KBM-7 (cell line): ENCODE data around the gene REG4.

ENCODE experiments used
- DNase-seq: peaks from one replicate; pipeline ENCODE4 v3.0.0-alpha.2; 2015
- in situ Hi-C: fragments of 300-500 bp; cut with MboI; formaldehyde crosslinking; loops from 2 replicates; pipeline ENCODE4 v1.14.3; 2020; ENCODE audit warnings: low sequenced_read_pairs, low pct_unique_long_range_greater_than_20kb, mixed read lengths

The REG4 gene

GRCh38 chr1:119784191-119784781 lies 27.0 kb downstream of the REG4 start:
- no peak for DNase-seq
- in situ Hi-C loops = no loop called here

- DNase-seq = no peak
- in situ Hi-C loops = no loop called here
Observed at GRCh38 chr1:119783354-119784185, 27.7 kb downstream of the REG4 start.

DNA sequence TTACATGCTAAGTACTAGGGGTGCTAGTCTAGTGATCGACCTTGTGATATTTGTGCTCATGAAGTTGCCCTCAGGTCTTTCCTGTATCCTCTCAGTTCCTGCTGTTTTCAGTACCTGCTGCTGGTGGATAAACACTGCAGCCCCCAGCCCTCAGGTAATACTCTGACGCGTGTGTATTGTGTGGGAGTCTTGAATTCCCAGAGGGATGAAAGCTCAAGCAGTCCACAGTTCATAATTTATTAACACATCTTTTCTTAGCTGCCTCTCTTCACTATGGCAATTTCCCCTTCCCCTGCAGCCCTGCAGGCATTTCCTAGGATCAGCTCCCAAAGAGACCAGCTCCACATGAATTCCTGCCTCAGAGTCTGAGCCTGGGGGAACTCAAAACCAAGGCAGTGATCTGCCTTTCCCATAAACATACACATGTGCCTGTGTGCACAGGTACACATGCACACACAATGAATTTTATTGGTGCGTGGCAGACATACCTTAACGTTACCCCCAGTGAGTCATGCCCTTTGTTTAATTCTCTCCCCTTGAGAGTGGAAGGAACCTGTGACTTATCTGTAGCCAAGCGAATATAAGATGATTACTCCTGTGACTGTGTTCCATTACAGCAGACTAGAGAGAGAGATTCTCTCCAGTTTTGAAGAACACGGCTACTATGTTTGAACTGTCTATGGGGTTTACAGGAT lies 28.5 kb downstream of the REG4 start:
- DNase-seq = no peak
- in situ Hi-C loops = no loop called here

DNA sequence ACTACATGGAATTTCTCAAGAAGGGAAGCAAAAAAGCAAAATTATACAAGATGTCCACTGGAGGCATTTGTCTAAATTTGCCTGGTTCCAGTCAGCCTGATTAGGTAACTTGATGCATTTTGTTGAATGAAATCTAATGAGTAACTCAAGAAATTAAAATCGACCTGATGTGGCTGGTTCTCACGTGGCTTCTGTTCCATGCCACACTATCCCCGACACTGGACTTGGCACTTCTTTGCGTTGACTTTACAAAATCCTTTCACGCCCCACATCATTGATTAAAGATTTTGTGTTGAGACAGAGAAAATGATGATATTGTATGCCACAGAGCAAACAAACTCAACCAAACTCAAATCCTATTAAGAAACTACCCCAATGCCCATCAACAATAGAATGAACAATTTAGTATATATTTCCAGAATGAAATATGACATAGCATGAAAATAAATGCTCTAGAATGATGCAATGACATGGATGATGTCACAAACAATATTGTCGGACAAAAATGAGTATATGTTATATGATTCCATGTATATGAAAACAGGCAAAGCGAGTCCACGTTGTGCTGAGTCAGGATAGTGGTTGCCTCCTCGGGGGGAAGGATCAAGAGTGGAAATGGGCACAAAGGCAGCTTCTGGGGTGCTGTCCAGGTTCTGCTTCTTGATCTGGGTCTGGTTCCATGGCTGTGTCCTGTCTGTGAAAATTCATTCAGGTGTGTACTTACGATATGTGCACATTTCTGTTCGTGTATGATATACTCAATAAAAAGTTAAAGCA lies 29.6 kb downstream of the REG4 start:
- in situ Hi-C loops = no loop called here
- DNase-seq = no peak

DNA sequence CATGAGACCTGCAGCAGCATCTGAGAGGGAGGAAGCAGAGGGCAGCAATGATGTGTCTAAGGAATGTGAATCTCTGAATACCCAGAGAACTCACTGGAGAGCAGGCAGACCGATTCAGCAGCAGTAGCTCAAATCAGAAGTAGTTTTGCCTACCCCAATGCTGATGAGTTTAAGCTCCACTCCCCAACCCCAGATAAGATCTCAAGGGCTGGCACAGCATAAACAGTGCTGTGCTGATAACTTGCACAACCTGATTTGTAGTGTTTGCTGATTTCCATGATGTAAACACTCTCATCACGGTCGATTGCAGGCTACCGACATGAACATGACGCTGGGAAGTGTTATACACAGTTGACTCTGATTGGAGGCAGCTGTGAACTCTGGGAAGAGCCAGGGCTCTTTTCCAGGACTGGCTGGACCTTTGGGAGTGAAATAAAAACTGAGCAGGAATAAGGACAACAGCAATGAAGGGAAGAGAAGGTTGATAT lies 31.3 kb downstream of the REG4 start:
- in situ Hi-C loops = no loop called here
- DNase-seq = no peak

DNA sequence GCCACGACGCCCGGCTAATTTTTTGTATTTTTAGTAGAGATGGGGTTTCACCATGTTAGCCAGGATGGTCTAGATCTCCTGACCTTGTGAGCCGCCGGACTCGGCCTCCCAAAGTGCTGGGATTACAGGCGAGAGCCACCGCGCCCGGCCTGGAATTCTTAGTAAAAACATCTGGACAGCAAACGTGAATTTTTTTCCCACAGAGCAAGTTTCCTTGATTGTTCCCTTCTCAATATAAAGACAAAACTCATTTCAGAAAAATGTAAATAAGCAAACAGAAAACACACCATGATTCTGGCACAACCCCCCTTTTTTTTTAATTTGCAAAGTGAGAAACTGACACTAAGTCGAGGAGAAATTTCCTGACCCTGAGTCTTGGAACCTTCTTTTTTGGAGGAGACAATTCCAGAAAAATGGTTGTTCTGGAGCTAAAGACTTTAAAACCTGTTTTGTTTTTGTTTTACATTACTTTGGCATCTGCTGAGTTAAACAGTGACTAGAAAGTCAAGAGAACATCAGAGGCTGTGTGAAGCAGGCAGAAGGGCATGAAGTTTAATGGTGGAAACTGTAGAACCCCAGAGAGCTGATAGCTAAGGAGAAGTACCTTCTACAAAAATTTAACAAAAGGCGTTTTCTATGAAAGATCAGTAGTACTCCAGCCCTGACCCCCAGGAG lies 32.2 kb downstream of the REG4 start:
- no peak for DNase-seq
- in situ Hi-C loops = no loop called here

DNA sequence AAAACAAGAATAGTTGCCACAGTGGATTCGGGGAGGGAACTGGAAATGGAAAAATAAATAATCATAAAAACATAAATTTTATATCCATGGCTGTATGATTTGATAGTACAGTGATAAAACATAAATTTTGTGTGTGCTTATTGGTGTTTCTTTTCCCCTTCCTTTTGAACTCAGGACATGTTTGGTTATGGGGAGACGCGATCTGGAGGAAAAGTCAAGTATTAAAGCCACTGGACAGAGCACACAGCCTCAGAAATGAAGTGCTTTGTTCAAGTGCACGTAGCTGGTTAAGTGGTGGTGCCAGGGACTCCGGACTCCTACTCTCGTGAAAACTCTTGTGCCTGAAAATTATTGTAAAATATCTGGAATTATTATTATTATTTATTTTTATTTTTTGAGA lies 32.9 kb downstream of the REG4 start:
- DNase-seq = no peak
- in situ Hi-C loops = no loop called here

DNA sequence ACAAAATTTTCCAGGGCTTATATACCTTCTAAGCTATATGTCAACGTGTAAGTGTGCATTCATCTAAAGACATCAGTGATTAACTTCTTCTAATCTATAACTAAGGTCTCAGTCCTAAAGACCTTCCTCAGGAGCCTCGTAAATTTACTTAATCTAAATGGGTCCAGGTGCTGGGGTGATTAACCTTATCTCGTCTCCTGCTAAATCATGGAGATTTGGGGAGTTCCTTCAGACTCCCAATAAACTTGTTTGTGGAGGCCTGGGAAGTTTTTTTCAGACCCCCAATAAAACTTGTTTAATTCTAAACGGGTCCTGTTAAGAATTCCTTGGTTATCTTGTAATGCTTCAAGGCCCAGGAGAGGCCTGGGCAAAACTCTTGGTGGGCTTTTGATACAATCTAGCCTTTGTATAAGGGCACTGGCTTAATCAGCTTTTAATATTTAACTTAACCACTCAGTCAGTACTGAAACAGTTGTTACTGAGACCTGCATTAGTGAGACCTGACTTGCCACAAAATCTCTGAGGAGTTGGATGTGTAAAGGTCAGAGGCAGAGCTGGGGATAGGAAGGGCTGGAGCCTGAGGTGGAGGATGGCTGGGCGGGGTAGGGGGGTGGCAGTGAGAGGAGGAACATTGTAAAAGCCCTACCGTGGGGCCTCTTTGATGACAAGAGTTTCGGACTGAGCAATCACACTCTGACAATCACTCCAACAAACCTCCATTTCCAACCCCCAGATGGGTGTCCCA lies 36.3 kb downstream of the REG4 start:
- no peak for DNase-seq
- in situ Hi-C loops = no loop called here

GRCh38 chr1:119773711-119774241 lies 37.5 kb downstream of the REG4 start:
- DNase-seq = no peak
- in situ Hi-C loops = no loop called here

DNA sequence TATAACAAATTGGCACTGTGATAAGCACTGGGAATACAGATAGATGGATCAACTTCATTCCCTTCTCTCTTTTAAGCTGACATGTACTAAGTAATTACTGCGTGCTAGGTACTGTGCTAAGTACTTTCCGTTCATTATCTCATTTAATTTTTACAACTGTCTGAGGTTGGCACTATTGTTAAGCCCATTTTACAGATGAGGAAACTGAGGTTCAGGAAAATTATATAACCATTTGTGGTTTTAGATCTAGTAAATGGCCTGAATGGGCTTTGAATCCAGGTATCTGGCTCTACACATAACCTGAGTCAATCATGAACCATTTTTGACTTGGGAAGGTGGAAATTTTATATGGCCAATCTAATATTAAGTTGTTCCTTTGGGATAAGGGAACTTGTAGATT lies 39.0 kb downstream of the REG4 start:
- in situ Hi-C loops = no loop called here
- DNase-seq = no peak

DNA sequence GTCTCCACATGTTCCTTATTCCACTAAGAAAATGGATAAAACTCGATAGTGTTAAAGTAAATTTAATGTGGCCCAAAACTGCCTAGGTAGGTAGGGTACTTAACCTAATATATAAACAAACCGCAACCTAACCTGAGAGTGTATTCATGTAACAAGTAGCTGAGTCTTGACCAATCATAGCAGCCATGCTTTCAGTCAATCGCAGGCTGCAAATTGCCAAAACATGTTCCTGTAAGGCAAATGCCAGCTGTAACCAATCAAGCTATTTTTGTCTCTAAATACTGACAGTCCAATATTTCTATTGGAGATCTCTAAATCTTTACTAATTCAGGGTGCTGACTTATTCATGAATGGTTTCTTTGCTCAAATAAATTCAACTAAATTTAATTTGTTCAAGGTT lies 39.5 kb downstream of the REG4 start:
- in situ Hi-C loops = no loop called here
- DNase-seq = no peak

DNA sequence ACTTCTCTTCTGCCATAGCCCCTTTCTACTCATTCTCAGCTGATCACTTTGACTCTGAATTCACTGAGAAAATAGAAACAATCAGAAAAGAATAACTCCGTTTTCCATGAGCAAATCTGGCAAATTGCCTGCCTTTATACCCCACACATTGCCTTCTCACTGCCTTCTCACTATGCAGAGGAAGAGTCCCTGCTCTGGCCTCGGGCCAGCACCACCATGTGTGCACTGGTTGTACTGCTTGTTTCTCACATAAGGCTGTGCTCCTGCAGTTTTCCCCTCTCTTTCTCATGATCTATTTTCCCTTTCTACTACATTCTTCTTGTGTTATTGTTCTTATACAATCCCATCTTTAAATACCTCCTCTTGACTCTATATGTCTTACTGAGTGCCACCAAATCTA lies 40.2 kb downstream of the REG4 start:
- in situ Hi-C loops = no loop called here
- no peak for DNase-seq

DNA sequence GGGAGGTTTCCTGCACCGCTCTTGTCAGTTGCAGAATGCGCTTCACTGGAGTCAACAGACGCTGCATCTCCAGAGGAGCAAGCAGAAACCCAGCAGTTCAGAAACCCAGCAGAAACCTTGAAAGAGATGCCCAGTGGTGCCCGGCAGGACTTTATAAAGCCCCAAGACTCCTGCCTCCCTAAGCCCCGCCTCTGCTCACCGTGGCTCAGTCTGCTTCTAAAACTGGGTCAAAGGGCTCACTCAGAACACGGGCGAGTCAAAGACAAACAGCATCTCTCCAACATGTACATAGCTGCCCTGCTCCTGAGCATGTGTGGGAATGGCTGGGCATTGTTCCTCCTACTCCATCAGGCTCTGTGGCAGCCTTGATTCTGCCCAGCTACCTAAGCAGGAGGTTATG lies 42.5 kb downstream of the REG4 start, which contains the start of gene HMGCS2:
TSS of gene HMGCS2 (minus strand) at position 128 of the 400 bp plus-strand sequence. CDS start at position 67, 61 bp downstream.
- no peak for DNase-seq
- in situ Hi-C loops = no loop called here

DNA sequence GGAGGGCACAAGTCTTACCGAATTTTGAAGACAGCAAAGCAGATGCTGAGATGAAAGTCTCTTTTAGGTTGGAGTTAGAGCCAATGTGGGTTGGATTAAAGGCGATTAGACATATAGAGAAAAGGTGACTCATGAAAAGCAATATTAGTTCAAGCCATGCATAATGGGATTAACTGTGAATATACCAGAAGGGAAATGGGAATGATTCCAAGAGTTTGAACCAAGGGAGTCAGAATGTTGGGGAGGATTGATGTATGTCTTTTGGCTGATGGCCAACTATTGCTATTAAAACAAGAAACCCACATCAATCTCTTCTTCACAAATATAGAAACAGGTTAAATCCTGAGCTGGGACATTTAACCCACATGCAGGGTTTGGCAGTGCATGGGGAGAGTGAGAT lies 43.8 kb downstream of the REG4 start:
- no peak for DNase-seq
- in situ Hi-C loops = no loop called here

DNA sequence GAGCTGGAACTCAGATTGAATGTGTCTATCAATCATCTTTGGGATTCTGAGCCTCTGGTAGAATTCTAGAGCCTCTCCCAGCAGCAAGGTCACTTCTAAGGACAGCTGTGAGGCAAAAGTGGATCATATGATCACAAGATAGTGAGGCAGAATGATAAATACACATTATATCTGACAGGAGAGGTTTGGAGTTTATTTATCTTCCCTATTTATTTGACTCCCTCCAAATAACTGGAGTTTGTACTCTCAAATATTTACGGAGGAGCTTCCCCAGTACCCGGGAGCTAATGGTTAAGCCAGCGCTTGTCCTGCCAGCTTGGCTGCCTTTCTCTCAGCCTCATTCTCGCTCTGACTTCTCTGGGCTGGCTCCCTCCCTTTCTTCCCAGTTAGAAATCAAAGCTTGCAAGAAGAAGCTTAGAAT lies 44.9 kb downstream of the REG4 start:
- in situ Hi-C loops = no loop called here

GRCh38 chr1:119764220-119764619 lies 47.0 kb downstream of the REG4 start:
- in situ Hi-C loops = no loop called here
- no peak for DNase-seq

More for the DNA sequence above, 44.9 kb downstream of the REG4 start:
- no peak for DNase-seq

DNA sequence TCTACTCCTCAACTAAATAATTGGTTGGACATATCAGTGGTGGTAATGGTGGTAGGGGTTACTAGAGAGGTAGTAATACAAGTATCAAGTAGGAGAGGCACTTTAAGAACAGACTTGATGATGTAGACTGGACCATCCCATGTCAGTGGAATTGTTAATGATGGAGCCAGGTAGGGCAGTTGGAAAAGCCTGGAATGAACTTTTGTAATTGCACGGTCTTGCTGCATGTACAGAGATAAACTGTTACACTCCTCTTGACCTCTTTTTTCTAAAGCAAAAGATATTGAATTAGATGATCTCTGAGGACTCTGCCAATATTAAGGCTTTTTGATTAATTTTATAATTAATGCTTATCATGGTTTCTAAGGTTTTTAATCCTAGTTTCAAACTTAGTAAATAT lies 48.3 kb downstream of the REG4 start:
- no peak for DNase-seq
- in situ Hi-C loops = no loop called here

DNA sequence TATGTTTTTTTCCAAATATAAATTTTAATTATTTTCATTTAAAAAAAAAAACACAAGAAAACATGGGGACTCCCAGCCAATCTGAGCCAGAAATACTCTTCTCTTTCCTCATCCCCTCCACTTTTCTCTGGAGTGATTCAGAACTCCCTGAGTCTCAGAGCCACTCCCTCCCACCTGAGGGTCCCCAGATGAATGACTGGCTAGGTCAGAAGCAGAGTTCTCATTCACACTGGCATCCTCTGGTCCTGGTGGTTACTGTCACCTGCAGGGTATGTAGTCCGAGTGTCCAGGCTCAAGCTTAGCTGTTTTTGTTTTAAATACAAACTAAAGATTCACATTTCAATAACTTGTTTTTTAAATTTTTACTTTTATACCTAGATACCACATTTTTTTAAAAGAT lies 48.9 kb downstream of the REG4 start:
- no peak for DNase-seq
- in situ Hi-C loops = no loop called here
